ENCODE results near the gene SCNN1A.

Gene SCNN1A

GRCh38 chr12:6333566-6333965, 41.8 kb downstream of the SCNN1A start:
- no peak overlapping the region for H3K4me3 ChIP-seq (ENCODE audit: low read depth, low read length)
- H3K4me1 ChIP-seq: peaks cover 26% of the 10 kb centered on the region
- no peaks in the 10 kb centered on the region for H3K36me3 ChIP-seq
- TF ChIP-seq CTCF (IDR thresholded peaks at IDR 0.05; ENCODE audit: low read depth, low read length): no peak
- H3K9me3 ChIP-seq: no peaks in the 10 kb centered on the region
- no peaks in the 10 kb centered on the region for H3K27me3 ChIP-seq
- DNase-seq: no peak

- Histone ChIP-seq H3K36me3 (no peaks in the 10 kb centered on the region), H3K4me1 (peaks cover 26% of the 10 kb centered on the region), H3K4me3 (ENCODE audit: low read depth, low read length) (no peak overlapping the region), H3K9me3 (no peaks in the 10 kb centered on the region), H3K27me3 (no peaks in the 10 kb centered on the region)
- DNase-seq: no peak
- TF ChIP-seq CTCF (IDR thresholded peaks at IDR 0.05; ENCODE audit: low read depth, low read length): no peak
Measured at GRCh38 chr12:6333029-6333428, 42.3 kb downstream of the SCNN1A start.

- no peak for DNase-seq
- no peak for TF ChIP-seq CTCF (IDR thresholded peaks at IDR 0.05; ENCODE audit: low read depth, low read length)
- H3K36me3 ChIP-seq: no peaks in the 10 kb centered on the region
- H3K9me3 ChIP-seq: no peaks in the 10 kb centered on the region
- no peak overlapping the region for H3K4me3 ChIP-seq (ENCODE audit: low read depth, low read length)
- H3K27me3 ChIP-seq: no peaks in the 10 kb centered on the region
- peaks cover 21% of the 10 kb centered on the region for H3K4me1 ChIP-seq
Measured at GRCh38 chr12:6332459-6332858, 42.9 kb downstream of the SCNN1A start.

- H3K36me3 ChIP-seq: no peaks in the 10 kb centered on the region
- peaks cover 16% of the 10 kb centered on the region for H3K4me1 ChIP-seq
- no peak for TF ChIP-seq CTCF (IDR thresholded peaks at IDR 0.05; ENCODE audit: low read depth, low read length)
- no peaks in the 10 kb centered on the region for H3K9me3 ChIP-seq
- no peak overlapping the region for H3K4me3 ChIP-seq (ENCODE audit: low read depth, low read length)
- H3K27me3 ChIP-seq: no peaks in the 10 kb centered on the region
- no peak for DNase-seq
Measured at GRCh38 chr12:6330999-6331714, 44.2 kb downstream of the SCNN1A start.

- Histone ChIP-seq H3K9me3 (no peaks in the 10 kb centered on the region), H3K27me3 (no peaks in the 10 kb centered on the region), H3K36me3 (no peaks in the 10 kb centered on the region), H3K4me3 (ENCODE audit: low read depth, low read length) (no peak overlapping the region), H3K4me1 (peaks cover 9% of the 10 kb centered on the region)
- DNase-seq: no peak
- TF ChIP-seq CTCF (IDR thresholded peaks at IDR 0.05; ENCODE audit: low read depth, low read length): no peak
Measured at GRCh38 chr12:6330192-6330591, 45.2 kb downstream of the SCNN1A start.

GRCh38 chr12:6329703-6330064, 45.7 kb downstream of the SCNN1A start:
- H3K36me3 ChIP-seq: no peaks in the 10 kb centered on the region
- H3K4me3 ChIP-seq (ENCODE audit: low read depth, low read length): no peak overlapping the region
- peaks cover 4% of the 10 kb centered on the region for H3K4me1 ChIP-seq
- no peak for DNase-seq
- TF ChIP-seq CTCF (IDR thresholded peaks at IDR 0.05; ENCODE audit: low read depth, low read length): no peak
- no peaks in the 10 kb centered on the region for H3K27me3 ChIP-seq
- H3K9me3 ChIP-seq: no peaks in the 10 kb centered on the region
